Frontal cortex (tissue), 4 donors: ENCODE measurements around the gene FGF3. TPM values are rescaled to one million over a fixed set of nuclear protein-coding genes. Genes with fewer than 3 reads are reported as not detected.

Experiments used
- DNase-seq, 2 donors: peaks; one replicate each; pipeline ENCODE4 v3.0.0; 2012; ENCODE audit warnings: low spot score in 2 of 2
- FAIRE-seq: peaks from 2 replicates; lab custom pipeline; 2012; peaks lifted over from hg19 to GRCh38; lab: Jason Lieb, UNC
- total RNA-seq: library from RNA; depleted of rRNA; stranded (reverse); fragments of >200 nt; gene quantifications from one replicate; pipeline ENCODE4 v1.2.3, GENCODE V29; 2014
- donor health status: control.
- donor health status: control.
- donor health status: control.

The FGF3 gene
- total RNA-seq, 1 donor from 2014 or later, result not detected

GRCh38 chr11:69848201-69848600 lies 29.0 kb upstream of the FGF3 start:
- FAIRE-seq (no peak), DNase-seq (no peak)

- DNase-seq (no peak), FAIRE-seq (no peak)
Observed at GRCh38 chr11:69844396-69844795, 25.2 kb upstream of the FGF3 start.

GRCh38 chr11:69843529-69843921 lies 24.3 kb upstream of the FGF3 start:
- FAIRE-seq, result no peak

GRCh38 chr11:69842746-69843528 lies 23.7 kb upstream of the FGF3 start:
- no peak for DNase-seq
- FAIRE-seq, result no peak

More at GRCh38 chr11:69843529-69843921, 24.3 kb upstream of the FGF3 start:
- DNase-seq, result no peak

- FAIRE-seq (no peak), DNase-seq (no peak)
Observed at GRCh38 chr11:69841859-69842698, 22.9 kb upstream of the FGF3 start.

- no peak for FAIRE-seq
- no peak for DNase-seq
Observed at GRCh38 chr11:69841170-69841858, 22.1 kb upstream of the FGF3 start.

- no peak for DNase-seq
- FAIRE-seq, result no peak
Observed at GRCh38 chr11:69840371-69841169, 21.4 kb upstream of the FGF3 start.

GRCh38 chr11:69839516-69839915 lies 20.3 kb upstream of the FGF3 start:
- DNase-seq (no peak), FAIRE-seq (no peak)

GRCh38 chr11:69837791-69838190 lies 18.6 kb upstream of the FGF3 start:
- DNase-seq (no peak), FAIRE-seq (no peak)

GRCh38 chr11:69836401-69836800 lies 17.2 kb upstream of the FGF3 start:
- FAIRE-seq (no peak), DNase-seq (no peak)

- no peak for DNase-seq
Observed at GRCh38 chr11:69834811-69835800, 15.9 kb upstream of the FGF3 start.

GRCh38 chr11:69834251-69834650 lies 15.0 kb upstream of the FGF3 start:
- DNase-seq, result no peak
- no peak for FAIRE-seq

More at GRCh38 chr11:69834811-69835800, 15.9 kb upstream of the FGF3 start:
- no peak for FAIRE-seq

- no peak for DNase-seq
Observed at GRCh38 chr11:69832561-69833413, 13.6 kb upstream of the FGF3 start.

GRCh38 chr11:69831985-69832384 lies 12.8 kb upstream of the FGF3 start:
- DNase-seq (no peak), FAIRE-seq (no peak)

More at GRCh38 chr11:69832561-69833413, 13.6 kb upstream of the FGF3 start:
- no peak for FAIRE-seq

GRCh38 chr11:69830086-69830485 lies 10.9 kb upstream of the FGF3 start:
- FAIRE-seq (no peak), DNase-seq (no peak)

GRCh38 chr11:69828971-69829344 lies 9.7 kb upstream of the FGF3 start:
- FAIRE-seq (no peak), DNase-seq (no peak)

- DNase-seq (no peak), FAIRE-seq (no peak)
Observed at GRCh38 chr11:69828276-69828970, 9.2 kb upstream of the FGF3 start.
